ENCODE results near the gene MAP7D3.
"Not testable (repeated sequence)": the region's sequence is repeated elsewhere in the genome, so short reads cannot be mapped to it uniquely, and the experiment has no call there.

Gene MAP7D3

GRCh38 chrX:136251041-136251991 is at the start of gene MAP7D3:
TSS of gene MAP7D3 (minus strand) at chrX:136251400. CDS start at chrX:136251358, 42 bp downstream.
- TF ChIP-seq CTBP1 (IDR thresholded peaks at IDR 0.05; ENCODE audit: borderline replicate concordance) (no peak), L3MBTL2 (conservative IDR thresholded peaks at IDR 0.05) (peak; percentile 47)
- POLR2A ChIA-PET, result no interaction called here
- peak; percentile 90 for DNase-seq (ENCODE audit: extremely low spot score)
- CTCF ChIA-PET, result no interaction called here

- DNase-seq (ENCODE audit: extremely low spot score); CTCF ChIA-PET; POLR2A ChIA-PET: not testable (repeated sequence)
These were observed 49.5 kb upstream of the MAP7D3 start, which contains the start of gene ADGRG4 for GRCh38 chrX:136300721-136301120. TSS of gene ADGRG4 (plus strand) at chrX:136300963. CDS start at chrX:136308778, 7,815 bp downstream.

- no peak for DNase-seq (ENCODE audit: extremely low spot score)
- ChIA-PET POLR2A (no interaction called here), CTCF (no interaction called here)
- no peak for TF ChIP-seq SUZ12 (IDR thresholded peaks at IDR 0.05)
- no peak for TF ChIP-seq ELF4 (IDR thresholded peaks at IDR 0.05)
- no peak for TF ChIP-seq ZNF384 (IDR thresholded peaks at IDR 0.05)
- TF ChIP-seq LEF1 (IDR thresholded peaks at IDR 0.05; ENCODE audit: borderline replicate concordance), result no peak
These were observed 44.2 kb upstream of the MAP7D3 start for GRCh38 chrX:136295380-136295779.

- DNase-seq (ENCODE audit: extremely low spot score), result no peak
- ChIA-PET CTCF (no interaction called here), POLR2A (no interaction called here)
- TF ChIP-seq L3MBTL2 (conservative IDR thresholded peaks at IDR 0.05) (no peak), SP1 (IDR thresholded peaks at IDR 0.05) (no peak), FOXA1 (IDR thresholded peaks at IDR 0.05) (no peak), ZNF384 (IDR thresholded peaks at IDR 0.05) (no peak), ARNT (IDR thresholded peaks at IDR 0.05) (no peak), SUZ12 (IDR thresholded peaks at IDR 0.05) (no peak), CTBP1 (IDR thresholded peaks at IDR 0.05; ENCODE audit: borderline replicate concordance) (no peak), BHLHE40 (IDR thresholded peaks at IDR 0.05; ENCODE audit: borderline replicate concordance) (no peak), HDGF (IDR thresholded peaks at IDR 0.05; ENCODE audit: borderline replicate concordance) (no peak), ELF4 (IDR thresholded peaks at IDR 0.05) (no peak), PKNOX1 (IDR thresholded peaks at IDR 0.05) (no peak), FOXK2 (IDR thresholded peaks at IDR 0.05) (no peak), LEF1 (IDR thresholded peaks at IDR 0.05; ENCODE audit: borderline replicate concordance) (no peak), TARDBP (IDR thresholded peaks at IDR 0.05) (no peak), NFRKB (IDR thresholded peaks at IDR 0.05) (no peak), FOXM1 (IDR thresholded peaks at IDR 0.05; ENCODE audit: borderline replicate concordance) (no peak)
These were observed 41.5 kb upstream of the MAP7D3 start for GRCh38 chrX:136292656-136293055.

- POLR2A ChIA-PET, result no interaction called here
- CTCF ChIA-PET, result no interaction called here
- TF ChIP-seq BHLHE40 (IDR thresholded peaks at IDR 0.05; ENCODE audit: borderline replicate concordance) (no peak), ZNF384 (IDR thresholded peaks at IDR 0.05) (no peak), FOXM1 (IDR thresholded peaks at IDR 0.05; ENCODE audit: borderline replicate concordance) (no peak), HDGF (IDR thresholded peaks at IDR 0.05; ENCODE audit: borderline replicate concordance) (no peak), ELF4 (IDR thresholded peaks at IDR 0.05) (no peak)
- no peak for DNase-seq (ENCODE audit: extremely low spot score)
These were observed 40.6 kb upstream of the MAP7D3 start for GRCh38 chrX:136291824-136292223.

GRCh38 chrX:136286375-136286774 is 35.2 kb upstream of the MAP7D3 start:
- POLR2A ChIA-PET; DNase-seq (ENCODE audit: extremely low spot score): not testable (repeated sequence)
- CTCF ChIA-PET, result interaction anchor here (1.8 kb wide), 1 partner anchor 18 kb away, joined by 4 read pairs; no protein-coding TSS in a partner anchor

- TF ChIP-seq L3MBTL2 (conservative IDR thresholded peaks at IDR 0.05), result no peak
- POLR2A ChIA-PET, result no interaction called here
- CTCF ChIA-PET, result no interaction called here
- DNase-seq (ENCODE audit: extremely low spot score), result no peak
These were observed 24.4 kb upstream of the MAP7D3 start for GRCh38 chrX:136275553-136275952.

GRCh38 chrX:136273986-136274385 is 22.8 kb upstream of the MAP7D3 start:
- DNase-seq (ENCODE audit: extremely low spot score), result no peak
- CTCF ChIA-PET, result no interaction called here
- POLR2A ChIA-PET, result no interaction called here
- TF ChIP-seq ZNF384 (IDR thresholded peaks at IDR 0.05) (no peak), SP1 (IDR thresholded peaks at IDR 0.05) (no peak), CTBP1 (IDR thresholded peaks at IDR 0.05; ENCODE audit: borderline replicate concordance) (no peak), ELF4 (IDR thresholded peaks at IDR 0.05) (no peak)

GRCh38 chrX:136272325-136272724 is 21.1 kb upstream of the MAP7D3 start:
- POLR2A ChIA-PET, result no interaction called here
- peak; percentile 29 for DNase-seq (ENCODE audit: extremely low spot score)
- TF ChIP-seq NFRKB (IDR thresholded peaks at IDR 0.05) (no peak), HDGF (IDR thresholded peaks at IDR 0.05; ENCODE audit: borderline replicate concordance) (no peak), ARNT (IDR thresholded peaks at IDR 0.05) (no peak), CTBP1 (IDR thresholded peaks at IDR 0.05; ENCODE audit: borderline replicate concordance) (no peak), LEF1 (IDR thresholded peaks at IDR 0.05; ENCODE audit: borderline replicate concordance) (no peak), FOXK2 (IDR thresholded peaks at IDR 0.05) (no peak), PKNOX1 (IDR thresholded peaks at IDR 0.05) (no peak), BHLHE40 (IDR thresholded peaks at IDR 0.05; ENCODE audit: borderline replicate concordance) (no peak), ELF4 (IDR thresholded peaks at IDR 0.05) (no peak), SP1 (IDR thresholded peaks at IDR 0.05) (no peak)
- CTCF ChIA-PET, result interaction anchor here (0.6 to 1.8 kb wide), 3 partner anchors 16 to 266 kb away, joined by 3 to 12 read pairs (median 6); no protein-coding TSS in a partner anchor

Measured in HEK293T (cell line).